Glutamatergic neuron (in vitro differentiated cells): ENCODE data around the gene MIA3. TPM values are rescaled to one million over a fixed set of nuclear protein-coding genes. Genes with fewer than 3 reads are reported as not detected.

ENCODE experiments used
- DNase-seq: peaks from one replicate; pipeline ENCODE4 v3.0.0; 2022
- H3K27ac Mint-ChIP-seq: one replicate; pipeline ENCODE4 v1.8.0; 2020; ENCODE audit warnings: mild to moderate bottlenecking, mixed read lengths, inconsistent platforms; ENCODE audit not compliant: unreplicated experiment
- H3K27me3 Mint-ChIP-seq: one replicate; pipeline ENCODE4 v1.8.0; 2020; ENCODE audit warnings: mild to moderate bottlenecking, moderate library complexity, mixed read lengths, inconsistent platforms; ENCODE audit not compliant: unreplicated experiment
- H3K36me3 Mint-ChIP-seq: one replicate; pipeline ENCODE4 v1.8.0; 2020; ENCODE audit warnings: mild to moderate bottlenecking, mixed read lengths, inconsistent platforms; ENCODE audit not compliant: unreplicated experiment
- H3K4me1 Mint-ChIP-seq: one replicate; pipeline ENCODE4 v1.8.0; 2020; ENCODE audit warnings: mild to moderate bottlenecking, low read depth, mixed read lengths, inconsistent platforms; ENCODE audit not compliant: unreplicated experiment
- H3K4me3 Mint-ChIP-seq: one replicate; pipeline ENCODE4 v1.8.0; 2020; ENCODE audit warnings: mild to moderate bottlenecking, mixed read lengths, inconsistent platforms; ENCODE audit not compliant: unreplicated experiment
- H3K9me3 Mint-ChIP-seq: one replicate; pipeline ENCODE4 v1.8.0; 2020; ENCODE audit warnings: mild to moderate bottlenecking, moderate library complexity, mixed read lengths, inconsistent platforms; ENCODE audit not compliant: unreplicated experiment
- CTCF ChIP-seq: fragments of 200-600 bp; sonication (generic); IDR thresholded peaks from one replicate; pipeline ENCODE4 v1.5.0; 2021; ENCODE audit not compliant: partially characterized antibody, unreplicated experiment
- total RNA-seq: library from RNA; stranded (reverse); fragmentation: NEBNext Ultra II Directional; extraction: Animal tissue kit (Norgen Biotek cat#: 25700); gene quantifications from one replicate; pipeline ENCODE4 v1.2.1, GENCODE V29; 2021; ENCODE audit not compliant: unreplicated experiment

Gene MIA3
- total RNA-seq, 1 donor from 2014 or later: 65.4 TPM

GRCh38 chr1:222620566-222620965, 2.7 kb downstream of the MIA3 start:
- Mint-ChIP-seq H3K36me3 (no peaks in the 10 kb centered on the region), H3K27me3 (peaks cover 12% of the 10 kb centered on the region), H3K4me3 (peak overlapping the region; percentile 55), H3K4me1 (peaks cover 23% of the 10 kb centered on the region), H3K27ac (no peak overlapping the region), H3K9me3 (peaks cover 13% of the 10 kb centered on the region)
- no peak for DNase-seq
- no peak for TF ChIP-seq CTCF

- Mint-ChIP-seq H3K9me3 (peaks cover 3% of the 10 kb centered on the region), H3K36me3 (no peaks in the 10 kb centered on the region), H3K4me1 (peaks cover 9% of the 10 kb centered on the region), H3K27ac (no peak overlapping the region), H3K4me3 (no peak overlapping the region), H3K27me3 (peaks cover 8% of the 10 kb centered on the region)
- no peak for DNase-seq
- TF ChIP-seq CTCF: no peak
These were observed 4.9 kb downstream of the MIA3 start for GRCh38 chr1:222622765-222623164.

GRCh38 chr1:222623458-222623857, 5.6 kb downstream of the MIA3 start:
- H3K27me3 Mint-ChIP-seq: peaks cover 7% of the 10 kb centered on the region
- DNase-seq: no peak
- no peak overlapping the region for H3K4me3 Mint-ChIP-seq
- peaks cover 3% of the 10 kb centered on the region for H3K9me3 Mint-ChIP-seq
- peaks cover 9% of the 10 kb centered on the region for H3K4me1 Mint-ChIP-seq
- H3K27ac Mint-ChIP-seq: no peak overlapping the region
- no peaks in the 10 kb centered on the region for H3K36me3 Mint-ChIP-seq
- no peak for TF ChIP-seq CTCF

GRCh38 chr1:222624214-222624613, 6.3 kb downstream of the MIA3 start:
- Mint-ChIP-seq H3K36me3 (no peaks in the 10 kb centered on the region), H3K9me3 (no peaks in the 10 kb centered on the region), H3K4me1 (peaks cover 9% of the 10 kb centered on the region), H3K27ac (no peak overlapping the region), H3K4me3 (no peak overlapping the region), H3K27me3 (no peaks in the 10 kb centered on the region)
- TF ChIP-seq CTCF: no peak
- no peak for DNase-seq

GRCh38 chr1:222627232-222627631, 9.3 kb downstream of the MIA3 start:
- Mint-ChIP-seq H3K9me3 (no peaks in the 10 kb centered on the region), H3K36me3 (no peaks in the 10 kb centered on the region), H3K4me3 (no peak overlapping the region), H3K27ac (no peak overlapping the region), H3K4me1 (no peaks in the 10 kb centered on the region), H3K27me3 (no peaks in the 10 kb centered on the region)
- no peak for DNase-seq
- TF ChIP-seq CTCF: no peak
